ENCODE measurements around the gene SAPCD1.

The SAPCD1 gene

DNA sequence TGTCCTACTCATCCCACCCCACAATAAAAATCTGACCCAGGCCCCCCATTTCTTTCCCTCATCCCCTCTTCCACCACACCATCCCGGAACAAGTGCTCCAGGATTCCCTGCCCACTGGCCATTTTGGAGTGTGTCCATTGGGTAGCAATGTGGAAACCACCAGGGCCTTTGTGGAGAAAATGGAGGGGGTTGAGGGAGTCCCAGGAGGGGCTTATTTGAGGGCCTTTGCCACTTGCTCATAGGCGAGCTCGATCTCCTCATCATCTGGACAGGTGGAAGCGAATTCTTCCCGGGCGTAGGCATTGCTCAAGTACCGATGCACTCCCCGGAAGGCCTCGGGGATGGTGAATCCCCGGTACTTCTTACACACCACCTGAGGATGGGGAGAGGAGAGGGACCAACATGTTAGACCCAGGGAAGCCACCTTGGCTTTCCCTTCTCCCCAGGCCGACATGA, 31.8 kb upstream of the SAPCD1 start:
- H3K27ac ChIP-seq = peak overlapping the region; percentile 77
- TF ChIP-seq, protein P1, sequence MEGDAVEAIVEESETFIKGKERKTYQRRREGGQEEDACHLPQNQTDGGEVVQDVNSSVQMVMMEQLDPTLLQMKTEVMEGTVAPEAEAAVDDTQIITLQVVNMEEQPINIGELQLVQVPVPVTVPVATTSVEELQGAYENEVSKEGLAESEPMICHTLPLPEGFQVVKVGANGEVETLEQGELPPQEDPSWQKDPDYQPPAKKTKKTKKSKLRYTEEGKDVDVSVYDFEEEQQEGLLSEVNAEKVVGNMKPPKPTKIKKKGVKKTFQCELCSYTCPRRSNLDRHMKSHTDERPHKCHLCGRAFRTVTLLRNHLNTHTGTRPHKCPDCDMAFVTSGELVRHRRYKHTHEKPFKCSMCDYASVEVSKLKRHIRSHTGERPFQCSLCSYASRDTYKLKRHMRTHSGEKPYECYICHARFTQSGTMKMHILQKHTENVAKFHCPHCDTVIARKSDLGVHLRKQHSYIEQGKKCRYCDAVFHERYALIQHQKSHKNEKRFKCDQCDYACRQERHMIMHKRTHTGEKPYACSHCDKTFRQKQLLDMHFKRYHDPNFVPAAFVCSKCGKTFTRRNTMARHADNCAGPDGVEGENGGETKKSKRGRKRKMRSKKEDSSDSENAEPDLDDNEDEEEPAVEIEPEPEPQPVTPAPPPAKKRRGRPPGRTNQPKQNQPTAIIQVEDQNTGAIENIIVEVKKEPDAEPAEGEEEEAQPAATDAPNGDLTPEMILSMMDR (conservative IDR thresholded peaks at IDR 0.05) = no peak

DNA sequence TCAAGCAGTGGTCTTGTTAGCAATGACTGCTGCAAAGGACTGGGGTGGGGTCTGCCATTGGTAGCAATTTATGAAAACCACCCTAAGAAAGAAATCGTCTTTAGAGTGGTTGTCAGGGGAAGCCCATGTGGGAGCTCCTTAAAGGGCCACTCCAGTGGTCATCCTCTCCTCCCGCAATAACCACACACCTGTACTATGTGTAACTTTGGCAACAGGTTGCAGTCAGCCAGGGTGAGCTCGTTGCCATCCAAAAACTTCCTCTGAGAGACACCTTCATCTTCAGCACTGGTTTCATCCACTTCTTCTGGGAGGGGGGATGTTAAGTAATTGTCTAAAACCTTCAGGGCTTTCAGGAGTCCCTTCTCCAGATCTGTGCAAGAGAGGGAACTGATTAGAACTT, 30.4 kb upstream of the SAPCD1 start:
- TF ChIP-seq, protein P1 (conservative IDR thresholded peaks at IDR 0.05) = no peak
- no peak overlapping the region for H3K27ac ChIP-seq

DNA sequence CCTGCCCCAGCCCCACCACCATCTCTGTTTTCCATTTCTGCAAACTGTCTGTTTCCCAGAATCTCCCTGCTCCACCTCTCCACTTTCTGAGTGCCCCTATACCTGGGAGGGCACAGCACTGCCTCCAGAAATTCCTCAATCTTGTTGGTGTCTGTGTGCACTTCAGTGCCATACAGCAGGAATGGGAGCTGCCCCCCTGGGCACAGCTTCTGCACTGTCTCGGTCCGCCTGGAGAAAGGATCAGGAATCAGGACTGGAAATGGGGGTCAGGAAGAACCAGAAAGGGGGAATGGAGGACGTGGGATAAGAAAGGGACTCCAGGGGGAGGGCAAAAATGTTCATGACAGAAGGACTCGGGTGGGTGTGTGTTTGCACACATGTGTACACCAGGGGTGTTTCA, 28.7 kb upstream of the SAPCD1 start:
- peak overlapping the region; percentile 99; the same call in 1 of the 2 replicates for H3K27ac ChIP-seq

DNA sequence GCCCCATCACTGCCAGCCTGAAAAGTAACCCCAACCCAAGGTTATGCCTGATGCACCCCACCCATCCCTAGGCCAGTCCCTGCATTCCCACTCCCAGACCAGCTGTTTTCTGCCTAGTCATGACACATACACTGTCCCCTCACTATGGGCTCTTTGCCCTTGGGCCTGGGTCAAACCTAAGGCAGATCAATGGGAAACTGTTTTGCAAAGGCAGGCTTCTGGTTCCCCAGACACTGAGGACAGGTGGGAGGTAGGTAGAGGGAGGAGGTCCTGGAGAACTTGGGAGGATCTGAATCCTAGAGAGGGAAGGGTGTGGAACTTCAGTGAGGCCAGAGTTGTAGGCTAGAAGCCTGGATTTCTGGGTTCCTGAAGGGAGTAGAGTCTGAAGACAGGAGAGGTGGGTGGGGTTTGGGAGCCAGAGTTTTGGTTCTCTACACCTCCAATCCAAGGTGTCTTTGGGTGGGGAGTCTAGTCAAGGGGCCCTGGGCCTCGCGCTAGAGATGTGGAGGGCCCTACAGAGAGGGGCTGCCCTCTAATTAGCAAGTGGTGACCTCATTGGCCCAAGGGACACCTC, 28.1 kb upstream of the SAPCD1 start:
- TF ChIP-seq, protein P1 (conservative IDR thresholded peaks at IDR 0.05) = no peak
- peak overlapping the region; percentile 99 for H3K27ac ChIP-seq

More for the DNA sequence above, 28.7 kb upstream of the SAPCD1 start:
- TF ChIP-seq, protein P1 (conservative IDR thresholded peaks at IDR 0.05) = no peak

DNA sequence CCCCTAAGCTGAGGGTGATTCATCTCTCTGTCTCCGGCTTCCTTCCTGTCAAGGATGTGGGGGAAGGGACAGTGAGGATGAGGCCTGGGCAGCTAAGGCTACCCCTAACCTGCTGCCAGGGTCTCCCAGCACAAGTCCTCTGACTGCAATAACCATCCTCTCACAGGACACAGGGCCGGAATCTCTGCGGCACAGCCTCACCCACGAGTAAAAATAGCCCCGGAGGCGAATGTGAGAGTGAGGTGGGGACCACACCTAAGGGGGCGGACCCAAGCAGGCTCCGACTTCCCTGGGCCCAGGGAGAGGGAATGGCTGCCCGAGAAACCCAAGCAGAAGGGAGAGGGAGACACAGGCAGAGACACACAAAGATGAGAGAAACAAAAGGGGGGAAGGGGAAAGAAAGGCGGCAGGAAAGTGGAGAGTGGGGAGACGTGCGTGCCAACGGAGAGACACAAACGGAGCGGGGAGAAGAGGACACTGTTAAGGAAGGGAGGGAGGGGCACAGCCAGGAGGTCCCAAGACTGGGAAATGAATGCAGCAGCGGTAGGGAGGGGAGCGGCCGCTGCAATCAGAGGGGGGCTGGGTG, 27.5 kb upstream of the SAPCD1 start:
- peak overlapping the region; percentile 99 for H3K27ac ChIP-seq
- TF ChIP-seq, protein P1 (conservative IDR thresholded peaks at IDR 0.05) = no peak

DNA sequence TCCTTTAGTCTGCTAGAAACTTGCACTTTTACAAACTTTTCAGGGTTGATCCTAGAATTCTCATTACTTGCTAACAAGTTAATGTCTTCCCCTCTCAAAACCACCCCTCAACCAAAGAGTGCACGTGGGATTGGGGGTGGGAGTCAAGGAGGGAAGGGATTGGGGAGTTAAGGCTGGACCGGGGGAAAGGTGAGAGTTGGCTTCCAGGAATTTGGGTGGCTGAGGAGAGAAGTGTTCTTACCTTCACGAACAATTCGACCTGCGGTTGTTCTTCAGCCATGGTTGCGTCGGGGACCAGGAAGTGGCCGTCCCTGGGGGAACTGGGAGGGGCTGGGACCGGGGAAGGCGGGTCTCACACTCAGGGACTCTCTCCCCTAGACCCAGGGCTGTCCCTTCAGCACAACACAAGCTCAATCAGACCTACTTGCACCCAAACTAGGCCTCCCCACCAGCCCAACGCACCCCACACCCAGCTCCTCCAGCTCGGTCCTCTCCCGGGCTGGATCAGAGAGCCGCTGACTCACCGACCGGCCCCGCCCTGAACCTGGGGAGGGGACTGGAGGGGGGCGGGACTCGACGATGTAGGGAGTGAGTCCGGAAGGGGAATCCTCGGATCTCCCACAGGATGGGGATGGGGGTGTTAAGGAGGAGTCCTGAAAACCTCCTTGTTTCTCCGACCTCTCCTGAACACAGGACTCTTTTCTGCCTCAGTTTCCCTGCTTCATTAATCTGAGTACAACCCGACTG, 26.3 kb upstream of the SAPCD1 start, which contains the start of gene CLIC1:
Gene CLIC1 (minus strand): TSS at position 510 of the 747 bp plus-strand sequence. CDS start 230 bp downstream, at position 280.
- peak within 1 kb of the TSS; percentile 99 for H3K27ac ChIP-seq
- TF ChIP-seq, protein P1 (conservative IDR thresholded peaks at IDR 0.05) = no peak

DNA sequence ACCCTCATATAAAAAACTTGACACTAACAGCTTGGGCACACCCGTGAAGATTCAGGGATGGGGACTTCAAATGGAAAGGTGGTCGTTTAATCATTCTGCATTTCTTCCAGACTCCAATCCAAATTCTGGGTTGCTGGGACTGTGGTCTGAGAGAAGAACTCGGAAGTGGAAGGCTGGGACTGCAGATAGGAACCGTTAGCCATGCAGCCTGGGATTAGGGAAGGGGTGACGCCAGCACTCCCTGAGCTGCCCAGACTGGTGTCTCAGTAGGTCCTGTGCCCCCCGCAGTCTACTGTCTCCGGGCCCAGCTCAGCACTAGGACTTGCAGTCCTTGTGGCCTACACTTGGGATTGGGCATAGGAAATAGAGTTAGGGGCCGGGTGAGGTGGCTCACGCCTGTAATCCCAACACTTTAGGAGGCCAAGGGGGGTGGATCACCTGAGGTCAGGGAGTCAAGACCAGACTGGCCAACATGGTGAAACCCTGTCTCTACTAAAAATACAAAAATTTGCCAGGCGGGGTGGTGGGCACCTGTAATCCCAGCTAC, 25.6 kb upstream of the SAPCD1 start:
- peak overlapping the region; percentile 99 for H3K27ac ChIP-seq
- TF ChIP-seq, protein P1 (conservative IDR thresholded peaks at IDR 0.05) = no peak

Measured in VCaP (cell line).